ENCODE measurements around the gene IGDCC3. TPM values are rescaled to one million over a fixed set of nuclear protein-coding genes. Genes with fewer than 3 reads are reported as not detected.

Gene IGDCC3
- polyA plus RNA-seq, 1 donor from 2014 or later, result 14.4 TPM

DNA sequence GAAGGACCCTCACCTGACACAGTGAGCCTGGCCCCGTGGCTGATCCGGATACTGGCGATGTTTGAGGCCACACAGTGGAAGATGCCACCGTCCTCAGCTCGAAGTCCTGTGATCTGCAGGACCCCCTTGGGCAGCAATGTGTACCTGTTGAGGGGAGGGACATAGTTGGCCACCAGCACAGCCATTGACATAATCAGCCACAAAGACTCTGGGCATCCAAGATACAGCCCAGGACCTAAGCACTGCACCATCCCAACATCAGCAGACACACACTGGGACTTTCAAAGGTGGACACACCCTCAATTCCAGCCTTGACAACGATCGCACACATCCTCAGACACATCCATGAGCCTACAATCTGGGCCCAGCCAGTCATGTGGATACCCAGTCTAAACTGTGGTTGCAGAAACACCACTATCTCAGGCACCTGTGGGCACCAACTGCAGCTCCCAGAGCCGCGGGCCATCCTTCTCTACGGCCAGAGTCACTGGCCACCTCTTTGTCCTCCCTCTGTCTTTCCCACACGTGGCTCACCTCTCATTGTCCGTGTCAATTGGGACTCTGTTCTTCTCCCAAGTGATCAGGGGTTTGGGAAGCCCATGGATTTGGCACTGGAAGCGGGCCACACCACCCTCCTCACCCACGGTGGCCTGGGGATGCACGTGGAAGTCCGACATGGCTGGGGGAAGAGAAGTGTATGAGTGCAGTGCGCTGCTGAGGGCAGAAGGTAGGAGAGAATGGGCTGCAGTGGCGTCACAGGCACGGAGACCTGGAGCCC lies 42.3 kb downstream of the IGDCC3 start (continued):
- TF ChIP-seq EP300 (conservative IDR thresholded peaks at IDR 0.05; ENCODE audit: poor library complexity, severe bottlenecking) (no peak), POLR2AphosphoS5 (IDR thresholded peaks at IDR 0.05) (no peak), RAD21 (conservative IDR thresholded peaks at IDR 0.05) (no peak)

DNA sequence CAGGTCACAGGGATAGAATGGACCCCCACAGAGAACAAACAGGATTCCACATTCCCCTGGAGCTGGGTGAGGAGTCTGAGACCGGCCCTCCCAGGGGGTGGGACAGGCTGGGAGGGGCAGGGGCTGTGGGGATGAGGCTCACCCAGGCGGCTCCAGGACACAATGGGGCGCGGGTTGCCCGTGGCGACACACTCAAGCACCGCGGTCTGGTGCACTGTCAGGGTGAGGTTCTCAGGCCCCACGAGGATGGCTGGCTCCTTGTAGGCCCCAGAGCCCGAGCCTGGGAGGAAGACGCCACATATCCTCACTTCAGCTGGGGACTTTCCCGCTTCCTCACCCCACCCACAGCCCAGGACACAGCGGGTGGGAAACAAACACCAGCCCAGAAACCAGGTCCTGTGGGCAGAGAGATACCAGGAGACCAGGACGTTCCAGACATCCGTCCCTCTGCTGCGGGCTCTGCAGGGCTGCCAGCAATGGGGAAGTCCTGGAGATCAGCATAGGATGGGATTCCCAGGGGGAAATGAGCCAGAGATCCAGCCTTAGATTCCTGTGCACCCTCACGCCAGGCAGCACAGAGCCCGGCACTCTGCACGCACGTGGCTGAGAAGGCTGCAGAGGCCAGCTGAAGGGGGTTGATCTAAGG lies 43.1 kb downstream of the IGDCC3 start:
- Histone ChIP-seq H3K4me2 (ENCODE audit: low read length) (no peak overlapping the region), H3K36me3 (ENCODE audit: insufficient read depth, low read length) (no peaks in the 10 kb centered on the region), H3K4me3 (ENCODE audit: low read length) (no peak overlapping the region), H3K9me2 (ENCODE audit: insufficient read depth, low read length) (no peaks in the 10 kb centered on the region), H3K9ac (ENCODE audit: low read length) (no peak overlapping the region), H3K79me2 (replicated peaks; ENCODE audit: insufficient read depth, low read length) (no peaks in the 10 kb centered on the region), H2AFZ (ENCODE audit: low read depth, low read length) (no peak overlapping the region), H3K27ac (ENCODE audit: low read length) (no peak overlapping the region), H3F3A (ENCODE audit: insufficient read depth, low read length, poor library complexity, severe bottlenecking) (no peaks in the 10 kb centered on the region), H4K20me1 (ENCODE audit: insufficient read depth) (no peaks in the 10 kb centered on the region), H3K27me3 (ENCODE audit: insufficient read depth, low read depth, low read length) (no peaks in the 10 kb centered on the region), H3K9me3 (ENCODE audit: low read length) (no peaks in the 10 kb centered on the region)
- no peak for TF ChIP-seq MXI1 (conservative IDR thresholded peaks at IDR 0.05; ENCODE audit: poor library complexity, severe bottlenecking)
- TF ChIP-seq TAF1 (IDR thresholded peaks at IDR 0.05; ENCODE audit: low read depth), result no peak
- no peak for TF ChIP-seq SMC3 (conservative IDR thresholded peaks at IDR 0.05; ENCODE audit: poor library complexity)
- TF ChIP-seq EZH2 (IDR thresholded peaks at IDR 0.05; ENCODE audit: borderline replicate concordance, insufficient read depth, low read length, poor library complexity, severe bottlenecking), result no peak
- TF ChIP-seq, protein P1, sequence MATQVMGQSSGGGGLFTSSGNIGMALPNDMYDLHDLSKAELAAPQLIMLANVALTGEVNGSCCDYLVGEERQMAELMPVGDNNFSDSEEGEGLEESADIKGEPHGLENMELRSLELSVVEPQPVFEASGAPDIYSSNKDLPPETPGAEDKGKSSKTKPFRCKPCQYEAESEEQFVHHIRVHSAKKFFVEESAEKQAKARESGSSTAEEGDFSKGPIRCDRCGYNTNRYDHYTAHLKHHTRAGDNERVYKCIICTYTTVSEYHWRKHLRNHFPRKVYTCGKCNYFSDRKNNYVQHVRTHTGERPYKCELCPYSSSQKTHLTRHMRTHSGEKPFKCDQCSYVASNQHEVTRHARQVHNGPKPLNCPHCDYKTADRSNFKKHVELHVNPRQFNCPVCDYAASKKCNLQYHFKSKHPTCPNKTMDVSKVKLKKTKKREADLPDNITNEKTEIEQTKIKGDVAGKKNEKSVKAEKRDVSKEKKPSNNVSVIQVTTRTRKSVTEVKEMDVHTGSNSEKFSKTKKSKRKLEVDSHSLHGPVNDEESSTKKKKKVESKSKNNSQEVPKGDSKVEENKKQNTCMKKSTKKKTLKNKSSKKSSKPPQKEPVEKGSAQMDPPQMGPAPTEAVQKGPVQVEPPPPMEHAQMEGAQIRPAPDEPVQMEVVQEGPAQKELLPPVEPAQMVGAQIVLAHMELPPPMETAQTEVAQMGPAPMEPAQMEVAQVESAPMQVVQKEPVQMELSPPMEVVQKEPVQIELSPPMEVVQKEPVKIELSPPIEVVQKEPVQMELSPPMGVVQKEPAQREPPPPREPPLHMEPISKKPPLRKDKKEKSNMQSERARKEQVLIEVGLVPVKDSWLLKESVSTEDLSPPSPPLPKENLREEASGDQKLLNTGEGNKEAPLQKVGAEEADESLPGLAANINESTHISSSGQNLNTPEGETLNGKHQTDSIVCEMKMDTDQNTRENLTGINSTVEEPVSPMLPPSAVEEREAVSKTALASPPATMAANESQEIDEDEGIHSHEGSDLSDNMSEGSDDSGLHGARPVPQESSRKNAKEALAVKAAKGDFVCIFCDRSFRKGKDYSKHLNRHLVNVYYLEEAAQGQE (IDR thresholded peaks at IDR 0.05; ENCODE audit: borderline replicate concordance), result no peak
- TF ChIP-seq POLR2AphosphoS5 (IDR thresholded peaks at IDR 0.05), result no peak
- TF ChIP-seq EP300 (conservative IDR thresholded peaks at IDR 0.05; ENCODE audit: poor library complexity, severe bottlenecking), result no peak
- no peak for TF ChIP-seq CTCF (IDR thresholded peaks at IDR 0.05; ENCODE audit: poor library complexity, severe bottlenecking)
- TF ChIP-seq RAD21 (conservative IDR thresholded peaks at IDR 0.05), result no peak

DNA sequence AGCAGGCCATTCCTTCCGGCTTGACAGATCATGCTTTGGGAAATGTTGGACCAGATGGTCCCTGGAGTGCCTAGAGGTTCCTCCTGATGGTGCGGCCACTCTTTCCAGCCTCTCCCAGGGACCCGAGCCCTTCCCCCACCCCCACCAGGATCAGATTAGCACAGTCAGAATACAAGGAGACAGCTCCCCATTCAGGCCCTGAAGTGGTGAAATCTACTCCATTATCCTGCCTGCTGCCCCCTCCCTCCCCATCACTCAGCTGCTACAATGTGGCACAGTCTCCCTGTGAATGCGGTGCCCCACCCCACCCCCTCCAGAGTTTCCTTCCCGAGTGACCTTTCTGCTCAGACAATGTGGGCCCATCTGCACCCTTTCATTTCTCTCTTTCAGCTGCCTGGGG lies 43.9 kb downstream of the IGDCC3 start:
- H2AFZ ChIP-seq (ENCODE audit: low read depth, low read length), result no peak overlapping the region
- no peak for TF ChIP-seq POLR2AphosphoS5 (IDR thresholded peaks at IDR 0.05)
- no peak for TF ChIP-seq RAD21 (conservative IDR thresholded peaks at IDR 0.05)
- TF ChIP-seq SMC3 (conservative IDR thresholded peaks at IDR 0.05; ENCODE audit: poor library complexity), result no peak
- TF ChIP-seq CTCF (IDR thresholded peaks at IDR 0.05; ENCODE audit: poor library complexity, severe bottlenecking), result no peak
- TF ChIP-seq MXI1 (conservative IDR thresholded peaks at IDR 0.05; ENCODE audit: poor library complexity, severe bottlenecking), result no peak
- TF ChIP-seq EP300 (conservative IDR thresholded peaks at IDR 0.05; ENCODE audit: poor library complexity, severe bottlenecking), result no peak
- no peak for TF ChIP-seq TAF1 (IDR thresholded peaks at IDR 0.05; ENCODE audit: low read depth)
- TF ChIP-seq, protein P1 (IDR thresholded peaks at IDR 0.05; ENCODE audit: borderline replicate concordance), result no peak
- TF ChIP-seq EZH2 (IDR thresholded peaks at IDR 0.05; ENCODE audit: borderline replicate concordance, insufficient read depth, low read length, poor library complexity, severe bottlenecking), result no peak
- no peaks in the 10 kb centered on the region for H3F3A ChIP-seq (ENCODE audit: insufficient read depth, low read length, poor library complexity, severe bottlenecking)
- no peaks in the 10 kb centered on the region for H4K20me1 ChIP-seq (ENCODE audit: insufficient read depth)
- H3K27ac ChIP-seq (ENCODE audit: low read length), result no peak overlapping the region
- H3K36me3 ChIP-seq (ENCODE audit: insufficient read depth, low read length), result no peaks in the 10 kb centered on the region
- H3K9me2 ChIP-seq (ENCODE audit: insufficient read depth, low read length), result no peaks in the 10 kb centered on the region
- H3K9me3 ChIP-seq (ENCODE audit: low read length), result no peaks in the 10 kb centered on the region
- no peaks in the 10 kb centered on the region for H3K27me3 ChIP-seq (ENCODE audit: insufficient read depth, low read depth, low read length)
- H3K79me2 ChIP-seq (replicated peaks; ENCODE audit: insufficient read depth, low read length), result no peaks in the 10 kb centered on the region
- H3K4me2 ChIP-seq (ENCODE audit: low read length), result no peak overlapping the region
- H3K9ac ChIP-seq (ENCODE audit: low read length), result no peak overlapping the region
- H3K4me3 ChIP-seq (ENCODE audit: low read length), result no peak overlapping the region
